ENCODE measurements around the gene PTN. TPM values are rescaled to one million over a fixed set of nuclear protein-coding genes. Genes with fewer than 3 reads are reported as not detected.

Gene PTN
- total and polyA plus RNA-seq, 2 of the 13 experiments (the other 11 are each of a cell fraction or from before 2014, with no cell fraction given): not detected

- intact Hi-C loops (cut with micrococcal nuclease; ENCODE audit: unreplicated experiment) (no loop called here), in situ Hi-C loops (cut with HindIII; ENCODE audit: extremely low pct_ligation_motif_present, low pct_unique_long_range_greater_than_20kb) (no loop called here)
- Histone ChIP-seq H3K4me3 (replicated peaks in 1 of 3; ENCODE audit: insufficient read depth in 1 of 3, low read depth in 2 of 3, low read length in 3 of 3) (no peak overlapping the region), H3K9me3 (ENCODE audit: low read length) (peaks cover 5% of the 10 kb centered on the region; the same call in 1 of the 2 replicates), H3K27me3 (ENCODE audit: control insufficient read depth in 1 of 2, insufficient read depth in 2 of 2, low read length in 2 of 2) (no peaks in the 10 kb centered on the region), H3K27ac (ENCODE audit: extremely low read length, insufficient read depth, low read length) (no peak overlapping the region), H3K4me2 (ENCODE audit: low read depth, low read length) (no peak overlapping the region), H2AFZ (ENCODE audit: low read length) (no peak overlapping the region), H3K79me2 (ENCODE audit: insufficient read depth, low read length) (no peaks in the 10 kb centered on the region), H3K36me3 (replicated peaks in 1 of 2; ENCODE audit: control insufficient read depth in 1 of 2, insufficient read depth in 2 of 2, low read length in 2 of 2) (no peaks in the 10 kb centered on the region), H4K20me1 (ENCODE audit: insufficient read depth, low read length) (no peaks in the 10 kb centered on the region), H3K9ac (ENCODE audit: insufficient read depth, low read depth, low read length) (no peak overlapping the region), H3K4me1 (ENCODE audit: insufficient read depth, low read length) (no peaks in the 10 kb centered on the region)
- FAIRE-seq (no peak), DNase-seq (ENCODE audit: low spot score) (no peak), ATAC-seq (no peak)
- WGBS (ENCODE audit: low lambda C conversion rate): 16% methylated on average over 3 of the region's 3 CpGs
- no TSS peak for BruUV-seq (replicated peaks)
- ChIA-PET CTCF (ENCODE audit: low intra/inter-chr PET ratio, low total read pairs) (no interaction called here), POLR2A (no interaction called here)
- TF ChIP-seq ATF4 (CRISPR knock-in tag; IDR thresholded peaks at IDR 0.05): no peak
- TF ChIP-seq HNF4A (CRISPR knock-in tag; IDR thresholded peaks at IDR 0.05): no peak
- TF ChIP-seq HHEX (CRISPR knock-in tag; IDR thresholded peaks at IDR 0.05): no peak
- no peak for TF ChIP-seq NCOR1 (IDR thresholded peaks at IDR 0.05; ENCODE audit: borderline replicate concordance, low read length)
- no peak for TF ChIP-seq FOXO4 (CRISPR knock-in tag; conservative IDR thresholded peaks at IDR 0.05)
- no peak for TF ChIP-seq NR2F2 (IDR thresholded peaks at IDR 0.05; ENCODE audit: borderline replicate concordance, low read depth)
- no peak for TF ChIP-seq ZNF34 (CRISPR knock-in tag; IDR thresholded peaks at IDR 0.05; ENCODE audit: borderline replicate concordance)
- no peak for TF ChIP-seq ZNF20 (CRISPR knock-in tag; IDR thresholded peaks at IDR 0.05)
- no peak for TF ChIP-seq MAX (IDR thresholded peaks at IDR 0.05)
- TF ChIP-seq ZNF563 (CRISPR knock-in tag; IDR thresholded peaks at IDR 0.05): no peak
- TF ChIP-seq ZNF3 (CRISPR knock-in tag; IDR thresholded peaks at IDR 0.05): no peak
- no peak for TF ChIP-seq ZBTB14 (CRISPR knock-in tag; IDR thresholded peaks at IDR 0.05)
- TF ChIP-seq MTF2 (CRISPR knock-in tag; IDR thresholded peaks at IDR 0.05; ENCODE audit: borderline replicate concordance): no peak
- TF ChIP-seq ZNF335 (CRISPR knock-in tag; IDR thresholded peaks at IDR 0.05): no peak
- TF ChIP-seq CSRNP1 (CRISPR knock-in tag; IDR thresholded peaks at IDR 0.05): no peak
- no peak for TF ChIP-seq ZNF574 (CRISPR knock-in tag; IDR thresholded peaks at IDR 0.05)
- no peak for TF ChIP-seq ZNF678 (CRISPR knock-in tag; IDR thresholded peaks at IDR 0.05)
Measured at GRCh38 chr7:137287651-137288258, 55.8 kb downstream of the PTN start.

All from HepG2 (cell line).